ENCODE measurements around the gene STX4.

Gene STX4

DNA sequence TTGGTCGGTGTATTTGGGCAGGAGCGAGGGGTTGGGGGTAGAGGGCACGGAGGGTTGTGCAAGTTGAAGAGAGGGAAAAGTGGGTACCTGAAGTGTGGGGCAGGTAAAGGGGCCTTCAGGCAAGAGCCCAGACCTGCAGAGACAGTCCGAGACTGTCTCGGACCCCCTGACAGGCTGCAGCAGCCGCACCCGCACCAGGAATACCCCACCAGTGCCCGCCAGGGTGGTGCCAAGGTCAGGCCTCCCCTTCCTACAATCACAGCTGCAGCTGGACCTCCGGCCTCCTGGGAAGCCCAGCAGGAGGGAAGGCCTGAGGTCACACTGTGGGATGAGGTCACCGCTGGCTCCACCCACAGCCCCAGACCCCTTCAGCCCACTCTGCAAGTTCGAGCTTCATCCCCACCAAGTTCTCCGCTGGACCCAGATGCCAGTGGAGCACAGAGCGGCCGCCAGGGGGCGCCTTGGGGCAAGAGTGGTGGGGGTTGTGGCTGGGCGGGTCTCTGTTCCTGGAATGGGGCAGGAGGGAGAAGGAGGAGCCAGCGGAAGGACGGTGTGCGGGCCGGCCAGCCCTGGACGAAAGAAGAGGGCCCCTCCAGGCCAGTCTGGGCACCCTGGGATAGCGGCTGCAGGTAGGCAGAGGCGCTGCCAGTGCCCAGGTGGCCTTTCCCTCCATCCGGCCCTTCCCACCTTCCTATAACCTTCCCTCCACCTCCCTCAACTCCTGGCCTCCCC is 48.5 kb upstream of the STX4 start, which contains the start of gene HSD3B7:
Gene HSD3B7 (plus strand): TSS at position 539 of the 732 bp plus-strand sequence. CDS start 452 bp downstream, outside the sequence.
- ATAC-seq = peak; percentile 90

GRCh38 chr16:30985401-30986128 is 47.8 kb upstream of the STX4 start:
- TF ChIP-seq ZNF8 (CRISPR knock-in tag; IDR thresholded peaks at IDR 0.05) = no peak
- TF ChIP-seq SNAI2 (CRISPR knock-in tag; IDR thresholded peaks at IDR 0.05) = no peak
- TF ChIP-seq BACH2 (CRISPR knock-in tag; IDR thresholded peaks at IDR 0.05; ENCODE audit: borderline replicate concordance) = no peak
- no peak for TF ChIP-seq ZNF70 (CRISPR knock-in tag; IDR thresholded peaks at IDR 0.05)
- no peak for TF ChIP-seq ZFP3 (CRISPR knock-in tag; IDR thresholded peaks at IDR 0.05)
- TF ChIP-seq RARB (CRISPR knock-in tag; IDR thresholded peaks at IDR 0.05) = no peak
- no peak for TF ChIP-seq OSR1 (CRISPR knock-in tag; IDR thresholded peaks at IDR 0.05)
- no peak for TF ChIP-seq TSHZ2 (CRISPR knock-in tag; IDR thresholded peaks at IDR 0.05)
- ATAC-seq = peak; percentile 32

More for the DNA sequence above, 48.5 kb upstream of the STX4 start, which contains the start of gene HSD3B7:
- TF ChIP-seq TSHZ2 (CRISPR knock-in tag; IDR thresholded peaks at IDR 0.05) (no peak), RARB (CRISPR knock-in tag; IDR thresholded peaks at IDR 0.05) (no peak), ZFP3 (CRISPR knock-in tag; IDR thresholded peaks at IDR 0.05) (no peak), PPARA (CRISPR knock-in tag; IDR thresholded peaks at IDR 0.05; ENCODE audit: borderline replicate concordance) (no peak), ZC3H10 (CRISPR knock-in tag; IDR thresholded peaks at IDR 0.05) (0 out of 2 replicates have a peak, but pooled peaks have one; percentile 40), TCF4 (CRISPR knock-in tag; IDR thresholded peaks at IDR 0.05; ENCODE audit: borderline replicate concordance) (no peak)

- TF ChIP-seq GLIS3 (CRISPR knock-in tag; IDR thresholded peaks at IDR 0.05) (no peak), SNAI2 (CRISPR knock-in tag; IDR thresholded peaks at IDR 0.05) (no peak), ARNTL (CRISPR knock-in tag; IDR thresholded peaks at IDR 0.05; ENCODE audit: borderline replicate concordance, low read depth) (no peak), TCF4 (CRISPR knock-in tag; IDR thresholded peaks at IDR 0.05; ENCODE audit: borderline replicate concordance) (no peak), PATZ1 (CRISPR knock-in tag; IDR thresholded peaks at IDR 0.05; ENCODE audit: borderline replicate concordance) (no peak)
- ATAC-seq = no peak
Observed at GRCh38 chr16:30986129-30986991, 47.0 kb upstream of the STX4 start.

DNA sequence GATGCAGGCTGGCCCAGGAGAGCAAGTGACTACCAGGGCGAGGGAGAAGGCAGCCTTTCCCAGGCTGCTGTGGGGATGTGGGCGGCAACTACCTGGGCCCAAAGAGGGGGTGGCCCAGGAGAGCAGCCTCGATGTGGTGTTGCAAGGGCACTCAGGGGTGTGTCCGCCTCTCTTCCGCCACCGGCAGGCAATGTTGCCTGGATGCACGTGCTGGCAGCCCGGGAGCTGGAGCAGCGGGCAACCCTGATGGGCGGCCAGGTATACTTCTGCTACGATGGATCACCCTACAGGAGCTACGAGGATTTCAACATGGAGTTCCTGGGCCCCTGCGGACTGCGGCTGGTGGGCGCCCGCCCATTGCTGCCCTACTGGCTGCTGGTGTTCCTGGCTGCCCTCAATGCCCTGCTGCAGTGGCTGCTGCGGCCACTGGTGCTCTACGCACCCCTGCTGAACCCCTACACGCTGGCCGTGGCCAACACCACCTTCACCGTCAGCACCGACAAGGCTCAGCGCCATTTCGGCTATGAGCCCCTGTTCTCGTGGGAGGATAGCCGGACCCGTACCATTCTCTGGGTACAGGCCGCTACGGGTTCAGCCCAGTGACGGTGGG is 45.7 kb upstream of the STX4 start:
- ATAC-seq = no peak
- TF ChIP-seq ZNF8 (CRISPR knock-in tag; IDR thresholded peaks at IDR 0.05) (no peak), TCF4 (CRISPR knock-in tag; IDR thresholded peaks at IDR 0.05; ENCODE audit: borderline replicate concordance) (no peak), ZC3H10 (CRISPR knock-in tag; IDR thresholded peaks at IDR 0.05) (no peak), ZNF565 (CRISPR knock-in tag; conservative IDR thresholded peaks at IDR 0.05; ENCODE audit: low read depth) (no peak), PATZ1 (CRISPR knock-in tag; IDR thresholded peaks at IDR 0.05; ENCODE audit: borderline replicate concordance) (no peak), PPARA (CRISPR knock-in tag; IDR thresholded peaks at IDR 0.05; ENCODE audit: borderline replicate concordance) (no peak), TOX (CRISPR knock-in tag; IDR thresholded peaks at IDR 0.05; ENCODE audit: borderline replicate concordance) (no peak), ISL1 (CRISPR knock-in tag; IDR thresholded peaks at IDR 0.05) (no peak)
- TF ChIP-seq, protein P1, sequence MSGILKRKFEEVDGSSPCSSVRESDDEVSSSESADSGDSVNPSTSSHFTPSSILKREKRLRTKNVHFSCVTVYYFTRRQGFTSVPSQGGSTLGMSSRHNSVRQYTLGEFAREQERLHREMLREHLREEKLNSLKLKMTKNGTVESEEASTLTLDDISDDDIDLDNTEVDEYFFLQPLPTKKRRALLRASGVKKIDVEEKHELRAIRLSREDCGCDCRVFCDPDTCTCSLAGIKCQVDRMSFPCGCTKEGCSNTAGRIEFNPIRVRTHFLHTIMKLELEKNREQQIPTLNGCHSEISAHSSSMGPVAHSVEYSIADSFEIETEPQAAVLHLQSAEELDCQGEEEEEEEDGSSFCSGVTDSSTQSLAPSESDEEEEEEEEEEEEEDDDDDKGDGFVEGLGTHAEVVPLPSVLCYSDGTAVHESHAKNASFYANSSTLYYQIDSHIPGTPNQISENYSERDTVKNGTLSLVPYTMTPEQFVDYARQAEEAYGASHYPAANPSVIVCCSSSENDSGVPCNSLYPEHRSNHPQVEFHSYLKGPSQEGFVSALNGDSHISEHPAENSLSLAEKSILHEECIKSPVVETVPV (CRISPR knock-in tag; IDR thresholded peaks at IDR 0.05) = no peak
